ENCODE results near the gene CTH.
A peak's percentile ranks its signal among the peaks of the same experiment; 100 is the strongest.
"Not testable (repeated sequence)": the region's sequence is repeated elsewhere in the genome, so short reads cannot be mapped to it uniquely, and the experiment has no call there.

CTH gene

GRCh38 chr1:70409136-70409535 lies 1.9 kb upstream of the CTH start:
- no peak for DNase-seq (ENCODE audit: low read depth in 3 of 3)

GRCh38 chr1:70411360-70411844 lies 334 bp downstream of the CTH start:
- DNase-seq (ENCODE audit: low read depth in 3 of 3): no peak

- no peak for DNase-seq (ENCODE audit: low read depth in 3 of 3)
Measured at GRCh38 chr1:70415882-70416281, 4.8 kb downstream of the CTH start.

- DNase-seq (ENCODE audit: low read depth in 3 of 3): not testable (repeated sequence)
Measured at GRCh38 chr1:70418973-70419734, 8.1 kb downstream of the CTH start.

- DNase-seq (ENCODE audit: low read depth in 3 of 3): no peak
Measured at GRCh38 chr1:70420320-70420719, 9.3 kb downstream of the CTH start.

- no peak for DNase-seq (ENCODE audit: low read depth in 3 of 3)
Measured at GRCh38 chr1:70426154-70427131, 15.4 kb downstream of the CTH start.

- no peak for DNase-seq (ENCODE audit: low read depth in 3 of 3)
Measured at GRCh38 chr1:70427976-70428375, 16.9 kb downstream of the CTH start.

GRCh38 chr1:70429219-70429618 lies 18.2 kb downstream of the CTH start:
- DNase-seq (ENCODE audit: low read depth in 3 of 3): no peak

- no peak for DNase-seq (ENCODE audit: low read depth in 3 of 3)
Measured at GRCh38 chr1:70429757-70430156, 18.7 kb downstream of the CTH start.

- DNase-seq (ENCODE audit: low read depth in 3 of 3): no peak
Measured at GRCh38 chr1:70431317-70431716, 20.2 kb downstream of the CTH start.

GRCh38 chr1:70431874-70432273 lies 20.8 kb downstream of the CTH start:
- DNase-seq (ENCODE audit: low read depth in 3 of 3): no peak

- DNase-seq (ENCODE audit: low read depth in 3 of 3): no peak
Measured at GRCh38 chr1:70434253-70434859, 23.3 kb downstream of the CTH start.

- DNase-seq (ENCODE audit: low read depth in 3 of 3): no peak
Measured at GRCh38 chr1:70436622-70437251, 25.7 kb downstream of the CTH start.

- DNase-seq (ENCODE audit: low read depth in 3 of 3): no peak
Measured at GRCh38 chr1:70438529-70438928, 27.5 kb downstream of the CTH start.

- DNase-seq (ENCODE audit: low read depth in 3 of 3): no peak
Measured at GRCh38 chr1:70440642-70441391, 29.7 kb downstream of the CTH start.

- DNase-seq (ENCODE audit: low read depth in 3 of 3): no peak
Measured at GRCh38 chr1:70441392-70442035, 30.4 kb downstream of the CTH start.

GRCh38 chr1:70442490-70442889 lies 31.4 kb downstream of the CTH start:
- no peak for DNase-seq (ENCODE audit: low read depth in 3 of 3)

GRCh38 chr1:70443739-70444138 lies 32.7 kb downstream of the CTH start:
- DNase-seq (ENCODE audit: low read depth in 3 of 3): no peak

- DNase-seq (ENCODE audit: low read depth in 3 of 3): no peak
Measured at GRCh38 chr1:70449049-70449448, 38.0 kb downstream of the CTH start.

- peak in 2 of 3 donors; percentile 17 to 23 for DNase-seq (ENCODE audit: low read depth in 3 of 3)
Measured at GRCh38 chr1:70452164-70452939, 41.3 kb downstream of the CTH start.

All from stimulated activated CD4-positive, alpha-beta T cell treated with anti-CD3 and anti-CD28 coated beads, TNF-alpha, amount 100 ng/mL, for 48 hours (primary cell).